HG03342 (cell line): ENCODE data around the gene TPST2.
"Not testable (repeated sequence)": the region's sequence is repeated elsewhere in the genome, so short reads cannot be mapped to it uniquely, and the experiment has no call there.

ENCODE experiments used
- ATAC-seq: cut with Tn5 transposase; IDR thresholded peaks from one replicate; pipeline ENCODE4 v1.9.1; 2021; ENCODE audit warnings: mild to moderate bottlenecking, moderate library complexity; ENCODE audit not compliant: unreplicated experiment

Gene TPST2

DNA sequence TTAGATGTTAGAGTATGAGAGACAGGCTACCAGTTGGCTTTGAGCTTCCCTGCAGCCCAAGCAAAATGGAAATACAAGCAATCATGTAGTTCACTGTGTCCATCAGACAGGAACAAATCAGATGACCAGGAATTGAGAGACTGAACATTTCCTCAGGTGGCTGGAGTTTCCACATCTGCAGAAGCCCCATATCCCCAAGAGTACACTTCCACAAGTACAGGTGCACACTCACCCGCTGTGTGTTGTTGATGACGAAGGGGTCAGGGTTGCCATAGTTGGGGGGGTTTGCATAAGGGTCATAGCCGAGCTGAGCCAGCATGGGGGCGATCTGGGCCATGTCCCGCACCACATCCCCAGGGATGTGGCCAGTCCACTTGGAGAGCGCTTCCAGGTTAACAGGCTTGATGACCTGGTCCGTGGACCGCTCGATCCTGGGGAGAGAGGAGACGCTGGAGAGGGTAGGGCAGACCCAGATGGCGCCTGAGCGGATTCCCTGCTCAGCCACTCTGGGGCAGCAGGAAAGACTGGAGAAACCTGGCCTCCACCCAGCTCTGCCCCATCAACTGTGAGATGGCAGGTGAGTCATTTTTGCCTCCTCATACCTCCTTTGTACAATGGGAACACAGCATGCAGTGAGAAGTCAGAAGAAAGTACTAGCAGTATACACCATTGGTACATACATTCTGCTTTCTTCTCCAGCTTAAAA, 53.7 kb downstream of the TPST2 start:
- ATAC-seq: no peak

DNA sequence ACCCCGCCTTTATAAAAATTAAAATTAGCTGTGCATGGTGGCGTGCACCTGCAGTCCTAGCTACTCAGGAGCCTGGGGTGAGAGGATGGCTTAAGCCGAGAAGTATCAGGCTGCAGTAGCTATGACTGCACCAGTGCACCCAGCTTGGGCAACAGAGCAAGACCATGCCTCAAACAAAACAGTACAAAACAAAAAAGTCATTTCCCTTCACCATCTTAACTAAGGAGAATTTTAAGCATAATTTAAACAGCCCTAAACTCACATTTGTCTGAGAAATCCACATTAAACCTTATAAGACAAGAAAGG, 54.4 kb downstream of the TPST2 start:
- ATAC-seq: no peak

DNA sequence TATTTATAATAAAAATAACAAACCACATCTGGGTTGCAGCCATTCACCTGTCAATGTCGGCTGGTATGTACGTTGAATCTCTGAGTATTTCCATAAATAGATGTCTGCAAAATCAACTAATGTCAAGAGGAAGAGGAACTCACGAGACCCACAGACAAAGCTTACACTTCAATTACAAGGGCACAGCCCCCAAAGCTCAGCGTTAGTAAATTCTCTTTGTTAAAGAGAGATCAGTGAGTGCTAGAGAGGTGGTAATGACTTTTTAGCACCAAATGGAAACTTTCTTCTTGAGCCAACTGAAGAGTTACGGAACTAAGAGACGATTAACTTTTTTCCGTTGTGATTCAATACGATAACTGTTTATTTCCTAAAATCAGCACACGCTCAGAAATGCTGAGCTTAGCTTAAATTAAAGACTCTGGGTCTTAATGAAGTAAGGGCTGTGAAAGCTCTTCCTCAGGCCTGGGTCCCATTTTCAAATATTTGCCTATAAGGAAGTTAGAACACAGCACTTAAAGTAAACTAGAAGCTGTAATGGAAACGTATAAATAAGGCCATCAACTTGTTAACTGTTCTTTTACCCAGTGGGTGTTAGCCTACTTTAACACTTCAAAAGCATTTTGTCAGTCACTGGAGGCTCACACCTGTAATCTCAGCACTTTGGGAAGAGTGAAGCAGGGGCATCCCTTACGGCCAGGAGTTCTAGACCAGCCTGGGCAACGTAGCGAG, 54.9 kb downstream of the TPST2 start:
- ATAC-seq: no peak

DNA sequence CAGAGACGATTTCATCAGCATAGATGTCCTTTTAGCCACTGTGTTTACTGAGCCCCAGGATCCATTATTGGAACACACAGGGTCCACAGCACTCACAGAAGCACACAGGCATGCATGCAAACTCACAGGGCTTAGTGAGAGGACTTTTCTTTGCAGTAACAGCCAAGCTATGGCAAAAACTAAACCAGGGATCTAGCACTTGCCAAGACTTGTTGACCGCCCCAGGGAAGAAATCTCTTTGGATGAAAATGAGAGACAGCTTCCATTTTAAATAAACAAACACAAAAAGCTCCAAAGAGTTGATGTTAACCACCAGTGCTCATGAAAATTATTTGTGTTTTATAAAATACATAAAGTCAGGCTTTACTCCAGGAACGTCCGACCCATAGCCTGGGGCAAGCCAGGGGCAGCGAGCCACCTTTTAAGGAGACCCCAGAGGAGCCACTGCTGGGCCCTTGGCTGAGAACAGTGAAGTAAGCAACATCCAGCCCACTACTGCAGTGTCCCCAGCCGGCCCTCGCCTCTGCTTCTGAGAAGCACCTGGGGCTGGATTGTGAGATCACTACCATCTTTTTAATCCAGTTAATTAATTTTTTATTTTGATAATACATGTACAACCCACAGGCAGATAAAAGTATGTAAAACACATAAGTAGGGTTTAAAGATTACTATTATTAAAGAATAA, 55.6 kb downstream of the TPST2 start:
- no peak for ATAC-seq

DNA sequence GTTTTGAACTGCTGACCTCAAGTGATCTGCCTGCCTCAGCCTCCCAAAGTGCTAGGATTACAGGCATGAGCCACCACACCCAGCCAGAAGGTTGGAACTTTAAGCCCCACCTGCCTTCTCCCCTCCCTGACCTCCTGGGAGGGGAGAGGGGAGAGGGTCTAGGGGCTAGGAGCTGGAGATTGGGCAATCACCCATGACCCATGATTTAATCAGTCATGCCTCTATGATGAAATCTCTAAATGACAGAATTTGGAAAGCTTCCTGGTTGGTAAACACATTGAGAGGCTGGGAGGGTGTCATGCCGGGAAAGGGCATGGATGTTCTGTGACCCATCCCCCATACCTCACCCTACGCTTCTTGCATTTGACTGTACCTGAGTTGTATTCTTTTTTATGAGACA, 60.6 kb downstream of the TPST2 start:
- no peak for ATAC-seq

DNA sequence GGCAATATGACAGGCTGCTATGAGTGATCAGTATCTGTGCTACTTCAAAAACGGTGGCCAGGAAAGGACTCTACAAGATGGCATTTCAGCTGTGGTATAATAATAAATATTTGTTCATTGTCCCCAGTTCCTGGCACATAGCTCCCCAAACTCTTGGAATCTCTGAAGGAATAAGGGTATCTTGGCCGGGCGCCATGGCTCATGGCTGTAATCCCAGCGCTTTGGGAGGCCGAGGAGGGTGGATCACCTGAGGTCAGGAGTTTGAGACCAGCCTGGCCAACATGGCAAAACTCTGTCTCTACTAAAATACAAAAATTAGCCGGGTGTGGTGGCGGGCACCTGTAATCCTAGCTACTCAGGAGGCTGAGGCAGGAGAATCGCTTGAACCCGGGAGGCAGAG, 61.4 kb downstream of the TPST2 start:
- not testable (repeated sequence) for ATAC-seq

DNA sequence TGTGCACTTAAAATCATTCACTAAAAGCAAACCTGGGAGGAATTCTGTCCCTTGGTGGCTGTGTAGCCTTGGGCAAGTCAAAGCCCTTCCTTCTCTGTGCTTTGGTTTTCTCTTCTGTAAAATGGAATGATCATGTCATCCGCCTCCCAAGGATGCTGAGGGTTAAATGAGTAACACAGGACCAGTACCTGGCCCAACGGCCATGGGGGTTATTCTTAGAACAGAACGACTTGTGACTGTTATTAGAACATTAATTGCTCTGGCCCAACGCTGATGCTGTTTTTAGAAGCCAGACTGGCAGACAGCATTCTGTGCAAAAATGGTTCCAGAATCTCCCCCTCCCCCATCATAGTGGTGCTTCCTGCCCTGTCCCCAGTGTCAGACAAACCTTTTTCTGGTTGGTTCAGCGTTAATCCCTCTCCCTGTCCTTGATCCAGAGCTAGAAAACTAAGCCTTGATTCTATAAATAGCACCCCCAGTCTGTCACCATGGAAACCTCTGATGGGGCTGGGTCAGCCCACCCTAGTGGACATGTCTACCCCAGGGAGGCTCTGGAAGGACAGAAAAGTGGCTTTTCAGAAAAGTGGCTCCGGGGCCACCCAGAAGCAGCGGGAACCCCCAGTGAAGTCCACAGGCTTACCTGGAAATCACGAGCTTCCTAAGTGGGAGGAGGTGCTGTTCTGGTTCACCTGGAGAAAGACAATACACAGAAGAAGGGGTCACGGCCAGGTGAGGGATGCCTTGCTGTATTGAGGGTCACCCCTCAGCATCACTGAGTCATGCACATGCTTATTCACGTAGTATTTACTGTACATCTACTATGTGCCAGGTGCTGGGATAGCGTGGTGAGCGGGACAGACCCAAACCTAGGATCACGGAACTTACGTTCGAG, 62.1 kb downstream of the TPST2 start:
- no peak for ATAC-seq

DNA sequence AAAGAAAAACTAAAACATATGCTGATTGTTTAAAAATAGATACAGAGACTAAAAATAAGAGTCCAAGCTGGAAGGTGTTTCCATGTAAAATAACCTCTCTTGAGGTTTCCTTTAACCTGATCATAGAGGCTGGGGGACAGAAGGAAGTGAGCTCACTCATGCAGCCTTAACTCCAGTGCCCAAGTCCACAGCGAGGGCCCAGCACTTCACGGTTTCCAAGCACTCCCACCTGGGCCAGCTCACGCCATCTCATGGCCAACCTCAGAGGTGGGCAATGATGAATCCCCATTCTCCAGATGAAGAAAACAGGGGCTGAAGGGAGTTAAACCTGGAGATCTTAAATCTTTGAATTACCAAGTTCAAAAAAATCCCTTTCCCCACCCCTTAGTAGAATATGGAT, 62.8 kb downstream of the TPST2 start:
- ATAC-seq: no peak

DNA sequence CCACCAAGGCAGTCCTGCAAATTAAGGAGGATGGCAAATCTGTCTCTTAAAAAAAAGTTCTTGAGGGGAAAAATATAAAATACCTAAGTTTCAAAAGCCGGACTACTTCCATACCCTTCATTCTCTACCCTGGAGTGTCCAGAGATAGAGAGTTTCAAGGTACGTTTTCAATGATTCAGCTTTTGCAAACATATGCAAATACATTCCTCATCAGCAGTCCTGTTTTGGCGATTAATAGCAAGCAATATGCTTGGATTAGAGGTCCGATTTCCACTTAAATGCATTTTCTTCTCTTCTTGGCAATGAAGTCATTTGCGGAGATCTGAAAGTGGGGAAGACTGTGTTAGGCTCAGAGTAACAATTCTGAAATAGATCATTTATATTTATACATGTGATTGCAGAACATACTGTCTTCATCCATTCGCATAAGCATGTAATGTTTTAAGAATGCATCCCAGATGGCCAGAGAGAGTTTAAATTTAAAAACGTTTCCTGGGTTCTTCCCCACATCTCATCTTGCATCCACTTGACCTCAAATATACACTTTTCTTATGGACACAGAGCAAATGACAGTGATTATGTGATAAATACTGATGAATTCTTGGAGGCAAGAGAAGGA, 63.9 kb downstream of the TPST2 start:
- no peak for ATAC-seq

DNA sequence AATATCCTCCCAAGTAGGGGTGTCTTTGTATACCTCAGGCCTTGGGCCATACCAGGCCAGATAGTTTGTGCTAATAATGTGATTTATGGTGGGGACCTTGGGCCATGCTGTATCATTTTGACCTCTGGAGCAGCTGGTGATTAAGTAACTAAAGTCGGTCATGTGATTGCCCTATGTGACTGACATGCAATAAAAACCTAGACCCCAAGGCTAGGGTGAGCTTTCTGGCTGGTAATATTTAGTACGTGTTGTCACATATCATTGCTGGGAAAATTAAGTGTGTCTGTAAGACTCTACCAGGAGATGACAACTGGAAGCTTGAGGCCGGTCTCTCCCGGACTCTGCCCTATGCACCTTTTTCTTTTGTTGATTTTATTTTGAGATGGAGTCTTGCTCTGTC, 65.1 kb downstream of the TPST2 start:
- no peak for ATAC-seq

DNA sequence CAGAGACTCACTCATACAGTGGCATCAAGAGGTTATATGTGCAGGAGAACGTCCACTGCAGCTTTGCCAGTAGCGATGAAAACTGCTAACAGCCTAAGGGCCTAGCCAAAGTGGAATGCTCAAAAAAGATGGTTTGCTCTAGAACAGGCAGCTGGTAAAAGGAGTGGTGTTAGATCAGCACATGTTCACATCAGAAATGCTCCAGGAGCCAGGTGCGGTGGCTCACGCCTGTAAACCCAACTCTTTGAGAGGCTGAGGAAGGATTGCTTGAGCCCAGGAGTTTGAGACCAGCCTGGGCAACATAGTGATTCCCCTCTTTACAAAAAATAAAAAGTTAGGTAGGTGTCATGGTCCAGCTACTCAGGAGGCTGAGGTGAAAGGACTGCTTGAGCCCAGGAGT, 67.3 kb downstream of the TPST2 start:
- no peak for ATAC-seq

DNA sequence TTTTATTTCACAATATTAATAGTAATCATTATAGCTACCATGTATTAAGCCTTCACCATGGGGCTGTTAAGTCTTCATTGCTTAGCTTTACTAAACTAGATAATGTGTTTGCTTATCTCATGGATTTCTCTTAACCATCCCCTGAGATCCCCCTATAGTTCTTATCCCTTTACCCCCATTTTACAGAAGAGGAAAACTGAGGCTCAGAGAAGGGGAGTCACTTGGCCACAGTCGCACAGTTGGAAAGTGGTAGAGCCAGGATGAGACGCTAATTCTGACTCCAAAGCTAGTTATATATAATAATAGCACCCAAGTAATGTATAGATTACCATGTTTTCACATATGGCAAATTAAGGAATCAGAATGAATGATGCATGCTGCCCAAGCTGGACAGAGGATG, 67.9 kb downstream of the TPST2 start:
- ATAC-seq: no peak

DNA sequence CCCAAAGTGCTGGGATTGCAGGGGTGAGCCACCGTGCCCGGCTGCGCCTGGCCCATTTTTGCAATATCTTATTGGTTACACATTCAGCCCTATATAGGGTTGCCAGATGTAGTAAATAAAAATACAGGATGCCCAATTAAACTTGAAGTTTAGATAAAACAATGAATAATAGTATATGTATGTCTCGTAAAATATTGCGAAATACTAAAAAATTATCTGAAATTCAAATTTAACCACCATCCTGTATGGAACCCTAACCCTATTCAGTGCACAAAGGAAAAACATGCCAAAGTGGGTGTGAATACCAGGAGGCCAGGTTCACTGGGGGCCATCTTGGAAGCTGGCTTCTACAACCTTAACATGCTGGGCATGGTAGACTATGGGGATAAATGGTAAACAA, 72.5 kb downstream of the TPST2 start:
- ATAC-seq: no peak

DNA sequence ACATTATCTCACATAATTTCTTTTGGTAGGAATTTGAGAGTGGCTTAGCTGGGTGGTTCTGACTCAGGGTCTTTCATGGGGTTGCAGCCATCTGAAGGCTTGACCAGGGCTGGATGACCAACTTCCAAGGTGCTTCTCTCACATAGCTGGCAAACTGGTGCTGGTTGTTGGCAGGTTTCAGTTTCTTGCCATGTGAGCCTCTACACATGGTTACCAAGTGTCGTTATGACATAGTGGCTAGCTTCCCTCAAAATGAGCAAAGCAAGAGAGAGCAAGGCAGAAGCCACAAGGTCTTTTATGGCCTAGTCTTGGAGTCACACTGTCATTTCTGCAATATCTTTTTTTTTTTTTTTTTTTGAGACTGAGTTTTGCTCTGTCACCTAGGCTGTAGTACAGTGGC, 73.4 kb downstream of the TPST2 start:
- ATAC-seq: no peak

DNA sequence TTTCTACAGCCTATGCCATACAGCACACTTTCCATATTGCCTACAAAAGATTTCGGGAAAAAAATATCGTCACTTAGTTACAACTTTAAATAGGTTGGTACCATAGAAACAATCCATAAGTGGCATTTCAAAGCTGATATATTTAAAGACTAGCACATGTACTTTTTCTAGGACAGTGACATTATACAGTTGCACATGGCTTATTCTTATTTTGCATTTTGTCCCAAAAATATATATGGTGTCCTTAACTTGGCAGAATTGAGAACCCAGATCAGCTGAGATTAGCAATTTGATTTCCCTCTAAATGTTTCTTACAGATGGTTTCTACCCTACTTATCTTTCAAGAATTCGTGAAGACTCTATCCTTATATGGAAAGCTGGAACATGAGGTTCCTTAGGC, 74.0 kb downstream of the TPST2 start:
- ATAC-seq: no peak

DNA sequence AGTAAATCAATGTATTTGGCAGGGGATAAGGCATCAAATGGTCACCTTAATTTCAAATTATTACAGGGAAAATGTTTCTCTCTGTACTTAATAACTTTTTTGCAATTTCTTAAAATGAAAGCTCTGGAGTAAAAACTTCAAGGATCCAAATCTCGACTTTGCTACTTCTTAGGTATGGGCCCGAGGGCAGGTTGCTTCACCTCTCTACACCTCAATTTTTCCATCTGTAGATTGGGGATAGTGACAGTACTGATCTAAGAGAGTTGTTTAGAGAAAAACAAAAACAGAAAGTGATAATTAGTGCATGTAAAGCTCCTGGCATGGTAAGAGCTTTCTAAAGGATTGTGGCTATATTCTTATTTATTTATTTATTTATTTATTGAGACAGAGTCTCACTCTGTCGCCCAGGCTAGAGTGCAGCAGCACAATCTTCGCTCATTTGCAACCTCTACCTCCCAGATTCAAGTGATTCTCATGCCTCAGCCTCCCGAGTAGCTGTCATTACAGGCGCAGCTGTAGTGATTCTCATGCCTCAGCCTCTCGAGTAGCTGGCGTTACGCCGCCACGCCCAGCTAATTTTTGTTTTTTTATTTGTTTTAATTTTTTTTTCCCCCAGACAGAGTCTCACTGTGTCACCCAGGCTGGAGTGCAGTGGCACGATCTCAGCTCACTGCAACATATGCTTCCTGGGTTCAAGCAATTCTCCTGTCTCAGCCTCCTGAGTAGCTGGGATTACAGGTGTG, 75.3 kb downstream of the TPST2 start:
- ATAC-seq: no peak

DNA sequence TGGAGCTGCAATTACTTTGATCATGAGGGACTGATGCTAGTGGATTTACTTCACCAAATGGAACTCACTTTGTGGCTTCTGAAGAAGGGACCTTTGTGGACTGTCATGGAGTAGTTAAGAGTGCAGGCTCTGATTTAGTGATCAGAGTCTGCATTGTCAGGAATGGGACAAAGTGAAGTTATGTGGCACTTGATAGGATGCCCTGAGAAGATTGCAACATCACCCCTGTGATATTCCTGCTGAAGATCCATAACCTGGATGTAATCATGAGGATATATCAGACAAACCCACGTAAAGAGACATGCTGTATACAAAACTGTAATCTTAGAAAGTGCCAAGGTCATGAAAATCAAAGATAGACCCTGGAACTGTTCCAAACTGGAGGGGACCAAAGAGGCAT, 76.1 kb downstream of the TPST2 start:
- ATAC-seq: no peak

DNA sequence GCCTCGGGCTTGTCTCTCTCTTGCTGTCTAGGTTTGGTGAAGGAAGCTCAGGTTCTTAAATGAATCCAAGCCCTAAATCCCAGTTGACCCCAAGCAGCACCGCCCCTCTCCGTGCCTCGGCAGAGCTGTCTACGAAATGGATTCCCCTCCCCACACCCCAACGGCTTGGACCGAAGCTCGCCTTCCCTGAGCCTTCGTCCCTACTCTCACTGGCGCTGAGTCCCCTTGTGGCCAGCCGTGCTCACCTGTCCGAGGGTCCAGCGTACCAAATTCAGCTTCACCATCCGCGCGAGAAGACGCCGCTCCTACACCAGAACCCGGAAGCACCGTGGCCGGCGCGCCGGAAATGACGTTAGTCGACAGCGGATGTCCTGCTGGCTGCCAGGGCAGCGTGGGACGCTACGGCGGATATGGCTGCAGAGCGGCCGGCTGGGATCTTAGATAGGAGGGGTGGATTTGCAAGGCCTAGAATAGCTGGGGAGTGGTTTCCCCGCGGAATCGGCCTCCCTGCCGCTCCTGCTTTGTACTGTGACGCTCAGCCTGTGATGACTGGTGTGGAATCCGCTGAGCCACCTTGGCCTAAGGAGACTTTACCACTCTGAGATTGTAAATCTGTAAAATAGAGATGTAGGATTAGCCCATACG, 77.7 kb downstream of the TPST2 start, which contains the start of gene TFIP11:
TSS of gene TFIP11 (minus strand) at position 325 of the 645 bp plus-strand sequence. CDS start 2,201 bp downstream, outside the sequence.
- peak; percentile 93 for ATAC-seq

DNA sequence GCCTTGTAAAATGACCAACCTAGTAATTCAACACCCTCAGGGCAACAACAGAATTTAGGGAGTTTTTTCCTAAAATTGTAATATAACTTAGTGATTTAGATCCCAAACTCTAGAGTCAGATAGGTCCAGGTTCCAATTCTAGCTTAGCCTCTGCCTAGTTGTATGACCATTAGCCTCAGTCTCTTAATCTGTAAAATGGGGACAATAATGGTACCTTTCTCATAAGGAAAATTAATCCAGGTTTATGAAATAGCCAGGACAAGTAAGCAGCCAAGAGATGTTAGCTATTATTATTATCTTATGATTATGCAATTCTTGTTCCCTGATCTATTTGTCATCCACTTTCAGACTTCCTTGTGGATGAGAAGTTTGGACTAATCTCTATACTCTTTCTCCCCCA, 81.8 kb downstream of the TPST2 start:
- no peak for ATAC-seq

DNA sequence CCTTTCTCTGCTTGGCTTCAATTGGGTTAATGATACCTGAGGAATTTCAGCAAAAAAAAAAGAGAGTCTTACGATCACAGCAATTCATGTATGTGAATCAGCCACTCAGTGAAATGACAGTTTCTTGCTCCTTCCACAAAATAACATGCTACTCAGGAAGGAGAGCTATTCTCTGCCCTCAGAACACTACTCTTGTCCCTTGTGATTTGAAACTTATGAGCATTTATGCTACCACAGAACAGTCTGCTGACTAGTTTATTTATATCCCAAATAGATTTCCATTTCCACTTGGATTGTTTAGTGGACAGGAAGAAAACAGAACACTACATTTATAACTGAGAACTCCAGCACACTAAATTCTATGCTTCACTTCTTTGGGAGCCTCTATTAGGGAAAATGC, 86.2 kb downstream of the TPST2 start:
- ATAC-seq: no peak
